Central memory CD8-positive, alpha-beta T cell (primary cell): ENCODE data around the gene MPZL1.
"Not testable (repeated sequence)": the region's sequence is repeated elsewhere in the genome, so short reads cannot be mapped to it uniquely, and the experiment has no call there.

ENCODE experiments used
- ATAC-seq: fragments of 150-1000 bp; cut with Tn5 transposase; replicated peaks from 2 replicates; pipeline ENCODE4 v1.10.0; 2022; ENCODE audit warnings: mild to moderate bottlenecking, moderate FRiP score, moderate number of reproducible peaks; ENCODE audit not compliant: poor library complexity, severe bottlenecking; ENCODE audit errors: extremely low read depth
- DNase-seq, 2 donors: peaks; one replicate each; pipeline ENCODE4 v3.0.0; 2021; ENCODE audit warnings: low spot score in 2 of 2
- H3K27ac Mint-ChIP-seq: one replicate; pipeline ENCODE4 v1.8.0; 2022; ENCODE audit warnings: low read depth, mild to moderate bottlenecking, moderate library complexity, mixed read lengths
- H3K27me3 Mint-ChIP-seq: one replicate; pipeline ENCODE4 v1.8.0; 2022; ENCODE audit warnings: mixed read lengths
- H3K36me3 Mint-ChIP-seq: one replicate; pipeline ENCODE4 v1.8.0; 2022; ENCODE audit warnings: mild to moderate bottlenecking, moderate library complexity, mixed read lengths; ENCODE audit not compliant: insufficient read depth
- H3K4me1 Mint-ChIP-seq: one replicate; pipeline ENCODE4 v1.8.0; 2022; ENCODE audit warnings: mixed read lengths
- H3K4me3 Mint-ChIP-seq: one replicate; pipeline ENCODE4 v1.8.0; 2022; ENCODE audit warnings: mild to moderate bottlenecking, moderate library complexity, mixed read lengths
- H3K9me3 Mint-ChIP-seq: one replicate; pipeline ENCODE4 v1.8.0; 2022; ENCODE audit warnings: mixed read lengths

Gene MPZL1

GRCh38 chr1:167802235-167802634 lies 80.5 kb downstream of the MPZL1 start:
- Mint-ChIP-seq H3K4me3 (no peak overlapping the region), H3K36me3 (no peaks in the 10 kb centered on the region), H3K27me3 (no peaks in the 10 kb centered on the region), H3K4me1 (peaks cover 26% of the 10 kb centered on the region), H3K27ac (no peak overlapping the region), H3K9me3 (no peaks in the 10 kb centered on the region)
- ATAC-seq (no peak), DNase-seq (no peak)

GRCh38 chr1:167803358-167804207 lies 81.8 kb downstream of the MPZL1 start:
- H3K27ac Mint-ChIP-seq, result peak overlapping the region; percentile 16
- peaks cover 26% of the 10 kb centered on the region for H3K4me1 Mint-ChIP-seq
- no peak overlapping the region for H3K4me3 Mint-ChIP-seq
- H3K9me3 Mint-ChIP-seq, result no peaks in the 10 kb centered on the region
- DNase-seq (peak; percentile 57 to 73), ATAC-seq (peak; percentile 62)
- no peaks in the 10 kb centered on the region for H3K36me3 Mint-ChIP-seq
- H3K27me3 Mint-ChIP-seq, result no peaks in the 10 kb centered on the region

GRCh38 chr1:167805041-167805556 lies 83.3 kb downstream of the MPZL1 start:
- DNase-seq (no peak), ATAC-seq (peak; percentile 85)
- H3K27ac Mint-ChIP-seq, result peak overlapping the region; percentile 96
- peak overlapping the region; percentile 31 for H3K4me3 Mint-ChIP-seq
- no peaks in the 10 kb centered on the region for H3K36me3 Mint-ChIP-seq
- peaks cover 26% of the 10 kb centered on the region for H3K4me1 Mint-ChIP-seq
- peaks cover 6% of the 10 kb centered on the region for H3K27me3 Mint-ChIP-seq
- no peaks in the 10 kb centered on the region for H3K9me3 Mint-ChIP-seq

- H3K27me3 Mint-ChIP-seq, result peaks cover 18% of the 10 kb centered on the region
- H3K4me3 Mint-ChIP-seq, ATAC-seq, H3K36me3 Mint-ChIP-seq, DNase-seq, H3K27ac Mint-ChIP-seq, H3K9me3 Mint-ChIP-seq: not testable (repeated sequence)
- H3K4me1 Mint-ChIP-seq, result peaks cover 26% of the 10 kb centered on the region
Measured at GRCh38 chr1:167806235-167806634, 84.5 kb downstream of the MPZL1 start.

- Mint-ChIP-seq H3K4me1 (peaks cover 26% of the 10 kb centered on the region), H3K27me3 (peaks cover 22% of the 10 kb centered on the region)
- not testable (repeated sequence) for H3K4me3 Mint-ChIP-seq, DNase-seq, H3K27ac Mint-ChIP-seq, H3K36me3 Mint-ChIP-seq, ATAC-seq, H3K9me3 Mint-ChIP-seq
Measured at GRCh38 chr1:167806676-167807075, 84.9 kb downstream of the MPZL1 start.

- Mint-ChIP-seq H3K4me1 (peaks cover 25% of the 10 kb centered on the region), H3K36me3 (no peaks in the 10 kb centered on the region), H3K27ac (no peak overlapping the region), H3K4me3 (no peak overlapping the region), H3K27me3 (peaks cover 36% of the 10 kb centered on the region), H3K9me3 (peaks cover 7% of the 10 kb centered on the region)
- no peak for DNase-seq
- ATAC-seq, result no peak
Measured at GRCh38 chr1:167808104-167808503, 86.3 kb downstream of the MPZL1 start.

GRCh38 chr1:167808690-167809089 lies 86.9 kb downstream of the MPZL1 start:
- DNase-seq (no peak), ATAC-seq (no peak)
- peaks cover 10% of the 10 kb centered on the region for H3K9me3 Mint-ChIP-seq
- H3K4me3 Mint-ChIP-seq, result no peak overlapping the region
- no peaks in the 10 kb centered on the region for H3K36me3 Mint-ChIP-seq
- H3K27ac Mint-ChIP-seq, result no peak overlapping the region
- H3K4me1 Mint-ChIP-seq, result peaks cover 21% of the 10 kb centered on the region
- peaks cover 39% of the 10 kb centered on the region for H3K27me3 Mint-ChIP-seq

- H3K27ac Mint-ChIP-seq, result no peak overlapping the region
- peaks cover 39% of the 10 kb centered on the region for H3K27me3 Mint-ChIP-seq
- no peaks in the 10 kb centered on the region for H3K4me1 Mint-ChIP-seq
- DNase-seq (no peak), ATAC-seq (no peak)
- no peak overlapping the region for H3K4me3 Mint-ChIP-seq
- peaks cover 26% of the 10 kb centered on the region for H3K9me3 Mint-ChIP-seq
- no peaks in the 10 kb centered on the region for H3K36me3 Mint-ChIP-seq
Measured at GRCh38 chr1:167812972-167813371, 91.2 kb downstream of the MPZL1 start.

GRCh38 chr1:167815650-167816049 lies 93.9 kb downstream of the MPZL1 start:
- no peak overlapping the region for H3K27ac Mint-ChIP-seq
- ATAC-seq (no peak), DNase-seq (no peak)
- H3K9me3 Mint-ChIP-seq, result peaks cover 26% of the 10 kb centered on the region
- H3K4me3 Mint-ChIP-seq, result no peak overlapping the region
- H3K36me3 Mint-ChIP-seq, result no peaks in the 10 kb centered on the region
- H3K27me3 Mint-ChIP-seq, result peaks cover 38% of the 10 kb centered on the region
- no peaks in the 10 kb centered on the region for H3K4me1 Mint-ChIP-seq

- ATAC-seq, result no peak
- H3K27me3 Mint-ChIP-seq, result peaks cover 24% of the 10 kb centered on the region
- peak overlapping the region; percentile 27 for H3K4me3 Mint-ChIP-seq
- no peak for DNase-seq
- H3K4me1 Mint-ChIP-seq, result no peaks in the 10 kb centered on the region
- H3K9me3 Mint-ChIP-seq, result peaks cover 10% of the 10 kb centered on the region
- no peaks in the 10 kb centered on the region for H3K36me3 Mint-ChIP-seq
- no peak overlapping the region for H3K27ac Mint-ChIP-seq
Measured at GRCh38 chr1:167819849-167820683, 98.3 kb downstream of the MPZL1 start.

GRCh38 chr1:167820684-167821355 lies 99.0 kb downstream of the MPZL1 start:
- Mint-ChIP-seq H3K27ac (no peak overlapping the region), H3K27me3 (peaks cover 24% of the 10 kb centered on the region), H3K4me1 (no peaks in the 10 kb centered on the region), H3K36me3 (no peaks in the 10 kb centered on the region), H3K4me3 (no peak overlapping the region), H3K9me3 (peaks cover 2% of the 10 kb centered on the region)
- no peak for ATAC-seq
- DNase-seq, result no peak

GRCh38 chr1:167821356-167821685 lies 99.5 kb downstream of the MPZL1 start:
- H3K9me3 Mint-ChIP-seq, result no peaks in the 10 kb centered on the region
- peaks cover 24% of the 10 kb centered on the region for H3K27me3 Mint-ChIP-seq
- DNase-seq, result no peak
- no peaks in the 10 kb centered on the region for H3K36me3 Mint-ChIP-seq
- H3K4me3 Mint-ChIP-seq, result no peak overlapping the region
- no peak for ATAC-seq
- no peaks in the 10 kb centered on the region for H3K4me1 Mint-ChIP-seq
- no peak overlapping the region for H3K27ac Mint-ChIP-seq
